ENCODE results near the gene LRRTM2.

Gene LRRTM2

GRCh38 chr5:138874241-138874640 lies 894 bp downstream of the LRRTM2 start:
- no peak overlapping the region for H3K4me3 ChIP-seq
- no peak for DNase-seq

GRCh38 chr5:138873466-138874221 lies 1.5 kb downstream of the LRRTM2 start:
- no peak overlapping the region for H3K27ac ChIP-seq
- TF ChIP-seq CTCF (IDR thresholded peaks at IDR 0.05), result no peak
- no peaks in the 10 kb centered on the region for H3K36me3 ChIP-seq
- peaks cover 0 to 80% (median 41%) of the 10 kb centered on the region in 4 donors for H3K4me1 ChIP-seq
- intact Hi-C loops (cut with DNase I; ENCODE audit: low total_unique reads), result no loop called here
- no peaks in the 10 kb centered on the region for H3K27me3 ChIP-seq
- no peak overlapping the region for H3K4me3 ChIP-seq
- H3K9me3 ChIP-seq, result no peaks in the 10 kb centered on the region
- DNase-seq, result no peak

More at GRCh38 chr5:138874241-138874640, 894 bp downstream of the LRRTM2 start:
- Histone ChIP-seq H3K27me3 (no peaks in the 10 kb centered on the region), H3K27ac (no peak overlapping the region), H3K9me3 (no peaks in the 10 kb centered on the region), H3K4me1 (peaks cover 0 to 79% (median 39%) of the 10 kb centered on the region in 4 donors), H3K36me3 (no peaks in the 10 kb centered on the region)
- TF ChIP-seq CTCF (IDR thresholded peaks at IDR 0.05), result no peak
- intact Hi-C loops (cut with DNase I; ENCODE audit: low total_unique reads), result no loop called here

- DNase-seq, result no peak
- no peaks in the 10 kb centered on the region for H3K27me3 ChIP-seq
- H3K9me3 ChIP-seq, result no peaks in the 10 kb centered on the region
- TF ChIP-seq CTCF (IDR thresholded peaks at IDR 0.05), result no peak
- H3K4me3 ChIP-seq, result no peak overlapping the region
- peaks cover 0 to 78% (median 37%) of the 10 kb centered on the region in 4 donors for H3K4me1 ChIP-seq
- no peak overlapping the region for H3K27ac ChIP-seq
- H3K36me3 ChIP-seq, result no peaks in the 10 kb centered on the region
- intact Hi-C loops (cut with DNase I; ENCODE audit: low total_unique reads), result no loop called here
These were observed 2.2 kb downstream of the LRRTM2 start for GRCh38 chr5:138872841-138873465.

GRCh38 chr5:138870611-138871010 lies 4.5 kb downstream of the LRRTM2 start:
- Histone ChIP-seq H3K27me3 (no peaks in the 10 kb centered on the region), H3K4me3 (no peak overlapping the region), H3K36me3 (no peaks in the 10 kb centered on the region), H3K27ac (no peak overlapping the region), H3K4me1 (peaks cover 0 to 80% (median 38%) of the 10 kb centered on the region in 4 donors), H3K9me3 (no peaks in the 10 kb centered on the region)
- DNase-seq, result no peak
- intact Hi-C loops (cut with DNase I; ENCODE audit: low total_unique reads), result no loop called here
- TF ChIP-seq CTCF (IDR thresholded peaks at IDR 0.05), result no peak

- intact Hi-C loops (cut with DNase I; ENCODE audit: low total_unique reads), result no loop called here
- TF ChIP-seq CTCF (IDR thresholded peaks at IDR 0.05), result no peak
- H3K4me3 ChIP-seq, result no peak overlapping the region
- H3K4me1 ChIP-seq, result peaks cover 0 to 73% (median 32%) of the 10 kb centered on the region in 4 donors
- no peaks in the 10 kb centered on the region for H3K27me3 ChIP-seq
- no peaks in the 10 kb centered on the region for H3K9me3 ChIP-seq
- no peak for DNase-seq
- no peak overlapping the region for H3K27ac ChIP-seq
- no peaks in the 10 kb centered on the region for H3K36me3 ChIP-seq
These were observed 5.2 kb downstream of the LRRTM2 start for GRCh38 chr5:138869763-138870500.
